ENCODE measurements around the gene AXDND1. TPM values are rescaled to one million over a fixed set of nuclear protein-coding genes. Genes with fewer than 3 reads are reported as not detected.

The AXDND1 gene
- total and polyA plus RNA-seq, 2 of the 8 experiments (the other 6 are each of a cell fraction or from before 2014, with no cell fraction given) = 0.61 TPM; not detected in 1

DNA sequence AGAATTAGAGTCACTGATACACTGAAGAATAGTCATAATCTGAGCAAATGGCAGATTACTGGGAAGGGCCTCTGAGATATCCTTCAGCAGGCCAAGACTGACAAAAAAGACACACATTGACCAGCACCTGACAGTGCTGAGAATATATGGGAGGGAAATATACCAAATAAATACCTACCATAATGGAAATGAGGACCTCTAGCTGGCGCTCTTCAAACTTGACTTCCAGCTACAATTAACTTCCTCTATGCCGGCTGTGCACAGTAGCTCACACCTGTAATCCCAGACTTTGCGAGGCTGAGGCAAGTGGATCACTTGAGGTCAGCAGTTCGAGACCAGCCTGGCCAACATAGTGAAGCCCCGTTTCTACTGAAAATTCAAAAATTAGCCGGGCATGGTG lies 140.4 kb downstream of the AXDND1 start:
- Histone ChIP-seq H3K9me3 (ENCODE audit: insufficient read depth in 2 of 2, low read depth in 1 of 2, low read length in 1 of 2) (no peaks in the 10 kb centered on the region), H3K36me3 (ENCODE audit: control insufficient read depth in 2 of 4, insufficient read depth in 4 of 4, low read length in 3 of 4) (no peaks in the 10 kb centered on the region), H3K9ac (replicated peaks in 1 of 4; ENCODE audit: extremely low read depth in 1 of 4, low read depth in 3 of 4, low read length in 3 of 4) (no peak overlapping the region), H3K23me2 (ENCODE audit: low read depth, low read length) (no peaks in the 10 kb centered on the region), H3K4me3 (ENCODE audit: extremely low read depth in 1 of 4, insufficient read depth in 2 of 4, low read depth in 3 of 4, low read length in 4 of 4) (no peak overlapping the region), H2BK12ac (ENCODE audit: low read depth, low read length) (no peak overlapping the region), H3K79me1 (ENCODE audit: low read depth, low read length) (no peaks in the 10 kb centered on the region), H3K27me3 (replicated peaks in 1 of 4; ENCODE audit: control insufficient read depth in 3 of 4, extremely low read depth in 1 of 4, insufficient read depth in 3 of 4, low read length in 3 of 4) (no peaks in the 10 kb centered on the region), H3K14ac (ENCODE audit: insufficient read length) (no peak overlapping the region), H3K18ac (ENCODE audit: extremely low read depth, low read length) (no peak overlapping the region), H2AFZ (ENCODE audit: low read length) (no peak overlapping the region), H3K56ac (replicated peaks; ENCODE audit: insufficient read length, low read depth, low read length) (no peak overlapping the region), H4K5ac (ENCODE audit: insufficient read length, low read depth, low read length) (no peak overlapping the region), H2BK120ac (replicated peaks; ENCODE audit: low read depth, low read length) (no peak overlapping the region), H4K91ac (replicated peaks; ENCODE audit: insufficient read length, low read length) (no peak overlapping the region), H2BK15ac (ENCODE audit: low read length) (no peak overlapping the region), H3K27ac (ENCODE audit: low read depth, low read length) (no peak overlapping the region), H2BK5ac (ENCODE audit: low read depth, low read length) (no peak overlapping the region), H4K8ac (ENCODE audit: extremely low read depth, insufficient read depth, low read length) (no peak overlapping the region), H3K4me1 (replicated peaks in 1 of 4; ENCODE audit: control insufficient read depth in 3 of 4, insufficient read depth in 4 of 4, low read length in 3 of 4) (no peaks in the 10 kb centered on the region), H4K20me1 (replicated peaks in 1 of 2; ENCODE audit: control insufficient read depth in 1 of 2, insufficient read depth in 2 of 2, low read length in 2 of 2) (no peaks in the 10 kb centered on the region), H3K4ac (replicated peaks; ENCODE audit: insufficient read length, low read depth, low read length) (no peak overlapping the region), H2BK20ac (ENCODE audit: low read length) (no peak overlapping the region), H3K4me2 (ENCODE audit: insufficient read depth in 1 of 2, low read depth in 2 of 2, low read length in 2 of 2) (no peak overlapping the region), H2AK5ac (ENCODE audit: low read depth, low read length) (no peak overlapping the region), H3K79me2 (ENCODE audit: control insufficient read depth in 1 of 2, insufficient read depth in 2 of 2, low read length in 2 of 2) (no peaks in the 10 kb centered on the region), H3K23ac (ENCODE audit: insufficient read length) (no peak overlapping the region)
- FAIRE-seq = no peak
- no peak for DNase-seq (ENCODE audit: low read depth in 1 of 2, low spot score in 2 of 2)
- ChIA-PET CTCF (ENCODE audit: partially characterized antibody) (interaction anchor here (0.5 to 1.7 kb wide), 2 partner anchors 9 to 59 kb away, joined by 3 to 4 read pairs; no protein-coding TSS in a partner anchor), POLR2A (ENCODE audit: partially characterized antibody) (no interaction called here)
- TF ChIP-seq RAD21 (IDR thresholded peaks at IDR 0.05 in 1 of 2, conservative IDR thresholded peaks at IDR 0.05 in 1 of 2; ENCODE audit: low read depth in 2 of 2, low read length in 2 of 2) (no peak), NRF1 (IDR thresholded peaks at IDR 0.05; ENCODE audit: low read depth, low read length) (no peak), CBX8 (IDR thresholded peaks at IDR 0.05; ENCODE audit: borderline replicate concordance, low read depth, low read length) (no peak), TCF12 (IDR thresholded peaks at IDR 0.05; ENCODE audit: low read depth, low read length) (no peak)
- 91% methylated on average over 6 of the region's 6 CpGs; no CpG with 5 or more reads in 1 of the 2 experiments for WGBS, 2 experiments (ENCODE audit: extremely low coverage in 1 of 2, insufficient coverage in 1 of 2, insufficient read length in 1 of 2, insufficient replicate concordance in 2 of 2, low coverage in 1 of 2, low lambda C conversion rate in 2 of 2, missing lambda C conversion rate in 1 of 2)
